HCT116 (cell line): Measurements from ENCODE around the gene NAALADL2. TPM values are rescaled to one million over a fixed set of nuclear protein-coding genes. Genes with fewer than 3 reads are reported as not detected.
A peak's percentile ranks its signal among the peaks of the same experiment; 100 is the strongest.

Source experiments
- ATAC-seq: fragments of 200-7000 bp; cut with Tn5 transposase; 2 replicates; pipeline ENCODE4 v1.9.1; 2020; ENCODE audit warnings: mild to moderate bottlenecking, moderate library complexity
- BruUV-seq: library from RNA; stranded (reverse); fragments of 400-500 nt; replicated peaks from 2 replicates; lab custom pipeline; 2021; lab: Mats Ljungman, UMichigan
- CTCF ChIA-PET: fragments of 300-600 bp; sonication (Branson Sonifier 250); formaldehyde crosslinking; loops from one replicate; lab custom pipeline; 2021; ENCODE audit warnings: antibody characterized with exemption; lab: Charles Lee
- POLR2A ChIA-PET: fragments of 300-600, 350-600 bp; sonication (Branson Sonifier 250); formaldehyde crosslinking; loops from one replicate; lab custom pipeline; 2021; ENCODE audit warnings: antibody characterized with exemption; lab: Charles Lee
- RAD21 ChIA-PET, 2 experiments: fragments of 300-600 bp; sonication (Branson Sonifier 250); formaldehyde crosslinking; loops; one replicate each; lab custom pipeline; 2023; ENCODE audit warnings: low total read pairs in 2 of 2; ENCODE audit not compliant: uncharacterized antibody in 2 of 2, unreplicated experiment in 2 of 2, low non-redundant PET in 1 of 2; lab: Charles Lee
- DNase-seq: peaks from one replicate; pipeline ENCODE4 v3.0.0-alpha.2; 2010; ENCODE audit warnings: low read depth, low spot score
- H2AFZ ChIP-seq: fragments of 200-600 bp; shearing (Covaris generic), sonication (generic); 2 replicates; pipeline ENCODE4 v1.6.1; 2017; ENCODE audit warnings: low read depth, mixed run types, mixed read lengths, antibody characterized with exemption, low read length; ENCODE audit not compliant: poor library complexity, severe bottlenecking
- H3K27ac ChIP-seq: 2 replicates; pipeline ENCODE4 v1.5.1; 2012; ENCODE audit warnings: low read depth, low read length
- H3K27me3 ChIP-seq: fragments of 200-600 bp; sonication (generic); 2 replicates; pipeline ENCODE4 v1.6.1; 2016; ENCODE audit warnings: mixed run types, low read length, mixed read lengths; ENCODE audit not compliant: insufficient read depth
- H3K36me3 ChIP-seq, 2 experiments: fragments of 200-500 bp in 1 of 2; fragments of 200-600 bp in 1 of 2; sonication (Bioruptor generic) in 1 of 2; sonication (generic) in 1 of 2; 2 replicates each; pipeline versions ENCODE4 v1.5.1 to v1.6.1; 2014 to 2016; ENCODE audit warnings: low read length in 2 of 2, inconsistent platforms in 1 of 2, mixed read lengths in 1 of 2, mixed run types in 1 of 2; ENCODE audit not compliant: insufficient read depth in 2 of 2, control insufficient read depth in 1 of 2
- H3K4me1 ChIP-seq, 2 experiments: fragments of 200-600 bp in 1 of 2; sonication (generic) in 1 of 2; 2 replicates each; pipeline versions ENCODE4 v1.5.1 to v1.6.1; 2012 to 2017; ENCODE audit warnings: low read length in 2 of 2, inconsistent platforms in 1 of 2, mild to moderate bottlenecking in 1 of 2, mixed read lengths in 1 of 2, mixed run types in 1 of 2, moderate library complexity in 1 of 2; ENCODE audit not compliant: insufficient read depth in 2 of 2, control insufficient read depth in 1 of 2
- H3K4me2 ChIP-seq: fragments of 200-600 bp; sonication (generic); 2 replicates; pipeline ENCODE4 v1.6.1; 2017; ENCODE audit warnings: mixed run types, low read length, mixed read lengths
- H3K4me3 ChIP-seq, 2 experiments: fragments of 200-600 bp in 1 of 2; sonication (generic) in 1 of 2; replicated peaks in 1 of 2; 2 replicates each; pipeline ENCODE4 v1.5.1; 2011 to 2016; ENCODE audit warnings: low read length in 2 of 2, control low read depth in 1 of 2, low read depth in 1 of 2, mild to moderate bottlenecking in 1 of 2, mixed read lengths in 1 of 2, mixed run types in 1 of 2
- H3K79me2 ChIP-seq: fragments of 200-600 bp; sonication (generic); 2 replicates; pipeline ENCODE4 v1.6.1; 2017; ENCODE audit warnings: mild to moderate bottlenecking, mixed run types, low read length, moderate library complexity, mixed read lengths; ENCODE audit not compliant: insufficient read depth
- H3K9ac ChIP-seq: fragments of 200-600 bp; sonication (generic); 2 replicates; pipeline ENCODE4 v1.6.1; 2016; ENCODE audit warnings: low read length, mixed read lengths
- H3K9me2 ChIP-seq: fragments of 200-600 bp; sonication (generic), shearing (Covaris generic); 2 replicates; pipeline ENCODE4 v1.6.1; 2017; ENCODE audit warnings: mixed run types, mild to moderate bottlenecking, moderate library complexity; ENCODE audit not compliant: insufficient read depth
- H3K9me3 ChIP-seq, 2 experiments: fragments of 200-500 bp in 1 of 2; fragments of 200-600 bp in 1 of 2; sonication (Bioruptor generic) in 1 of 2; sonication (generic) in 1 of 2; 2 replicates each; pipeline ENCODE4 v1.6.1; 2014 to 2017; ENCODE audit warnings: low read length in 2 of 2, mixed read lengths in 2 of 2, inconsistent platforms in 1 of 2, low read depth in 1 of 2, mild to moderate bottlenecking in 1 of 2, mixed run types in 1 of 2, moderate library complexity in 1 of 2; ENCODE audit not compliant: control insufficient read depth in 1 of 2, insufficient read depth in 1 of 2
- H4K20me1 ChIP-seq: fragments of 200-600 bp; sonication (generic), shearing (Covaris generic); 2 replicates; pipeline ENCODE4 v1.6.1; 2017; ENCODE audit warnings: mixed run types, mild to moderate bottlenecking, moderate library complexity; ENCODE audit not compliant: insufficient read depth
- CEBPB ChIP-seq: IDR thresholded peaks from 2 replicates; pipeline ENCODE4 v1.6.1; 2012; ENCODE audit warnings: low read depth
- EZH2phosphoT487 ChIP-seq: fragments of 200-600 bp; IDR thresholded peaks from 2 replicates; pipeline ENCODE4 v1.6.1; 2018; ENCODE audit warnings: antibody characterized with exemption, borderline replicate concordance
- FOSL1 ChIP-seq: IDR thresholded peaks from 2 replicates; pipeline ENCODE4 v1.6.1; 2012; ENCODE audit warnings: low read depth
- POLR2A ChIP-seq: IDR thresholded peaks from 2 replicates; pipeline ENCODE4 v1.7.0; 2011; ENCODE audit warnings: borderline replicate concordance; ENCODE audit not compliant: insufficient read depth, insufficient read length; ENCODE audit errors: extremely low read depth
- POLR2AphosphoS5 ChIP-seq: IDR thresholded peaks from 2 replicates; pipeline ENCODE4 v1.6.1; 2011; ENCODE audit warnings: mild to moderate bottlenecking, low read depth, low read length, moderate library complexity
- RAD21 ChIP-seq: IDR thresholded peaks from 2 replicates; pipeline ENCODE4 v1.6.1; 2012; ENCODE audit warnings: low read depth, mild to moderate bottlenecking
- SIN3A ChIP-seq: IDR thresholded peaks from 2 replicates; pipeline ENCODE4 v1.6.1; 2012; ENCODE audit warnings: low read depth
- SP1 ChIP-seq: IDR thresholded peaks from 2 replicates; pipeline ENCODE4 v1.6.1; 2012; ENCODE audit warnings: low read depth
- TCF7L2 ChIP-seq: IDR thresholded peaks from 2 replicates; pipeline ENCODE4 v1.7.0; 2011; ENCODE audit warnings: borderline replicate concordance, inconsistent platforms; ENCODE audit not compliant: insufficient read depth, insufficient read length; ENCODE audit errors: extremely low read depth
- YY1 ChIP-seq: IDR thresholded peaks from 2 replicates; pipeline ENCODE4 v1.6.1; 2011; ENCODE audit warnings: low read length, low read depth, moderate library complexity, mild to moderate bottlenecking; ENCODE audit not compliant: insufficient replicate concordance; ENCODE audit errors: extremely low read depth
- ZNF274 ChIP-seq: fragments of 200-500 bp; sonication (Bioruptor generic); IDR thresholded peaks from 2 replicates; pipeline ENCODE4 v1.6.1; 2014; ENCODE audit warnings: mild to moderate bottlenecking, low read depth, low read length, inconsistent platforms
- intact Hi-C: fragments of 100-400 bp; cut with micrococcal nuclease; formaldehyde crosslinking; loops from 2 replicates; pipeline ENCODE4 v1.10.0; 2022
- total RNA-seq: library from RNA; stranded (reverse); gene quantifications from one replicate; pipeline ENCODE4 v1.2.1, GENCODE V29; 2021; ENCODE audit not compliant: unreplicated experiment
- TF ChIP-seq, protein P1 (sequence below): IDR thresholded peaks from 2 replicates; pipeline ENCODE4 v1.6.1; 2012
- TF ChIP-seq, protein P2 (sequence below): IDR thresholded peaks from 2 replicates; pipeline ENCODE4 v1.6.1; 2012; ENCODE audit warnings: low read depth
- TF ChIP-seq, protein P3 (sequence below), 3 experiments: fragments of 200-600 bp in 1 of 3; sonication (generic) in 1 of 3; IDR thresholded peaks in 2 of 3; conservative IDR thresholded peaks in 1 of 3; 2 replicates each; pipeline ENCODE4 v1.5.1; 2012 to 2017; ENCODE audit warnings: low read depth in 2 of 3, low read length in 2 of 3, antibody characterized with exemption in 1 of 3, borderline replicate concordance in 1 of 3, control low read depth in 1 of 3, mild to moderate bottlenecking in 1 of 3, mixed read lengths in 1 of 3, mixed run types in 1 of 3, moderate library complexity in 1 of 3; ENCODE audit not compliant: insufficient read depth in 1 of 3

The NAALADL2 gene
- total RNA-seq, 1 experiment from 2014 or later, result 2.9 TPM

DNA sequence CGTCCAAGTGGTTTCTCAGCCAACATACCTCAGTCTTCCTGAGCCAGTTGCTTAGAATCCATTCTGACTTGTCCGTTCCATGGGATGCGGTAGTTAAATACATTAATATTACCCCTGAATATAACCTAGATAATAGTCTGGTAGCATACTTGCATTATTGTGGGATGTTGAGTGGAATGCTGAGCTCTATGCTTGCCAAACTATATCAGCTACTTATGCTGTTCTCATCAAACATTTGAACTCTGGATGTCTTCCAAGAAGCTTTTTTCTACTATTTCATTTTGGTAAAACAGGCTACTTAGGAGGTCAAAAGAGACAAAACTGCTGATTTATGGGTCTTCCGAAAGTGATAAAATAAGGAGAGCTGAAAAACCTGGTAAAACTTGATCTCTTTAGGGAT, 429.5 kb downstream of the NAALADL2 start:
- H3K9ac ChIP-seq, result no peak overlapping the region
- POLR2A ChIA-PET, result no interaction called here
- no peaks in the 10 kb centered on the region for H3K9me3 ChIP-seq
- no peaks in the 10 kb centered on the region for H3K36me3 ChIP-seq
- ATAC-seq, result no peak
- TF ChIP-seq ZNF274, result no peak
- TF ChIP-seq, protein P1, sequence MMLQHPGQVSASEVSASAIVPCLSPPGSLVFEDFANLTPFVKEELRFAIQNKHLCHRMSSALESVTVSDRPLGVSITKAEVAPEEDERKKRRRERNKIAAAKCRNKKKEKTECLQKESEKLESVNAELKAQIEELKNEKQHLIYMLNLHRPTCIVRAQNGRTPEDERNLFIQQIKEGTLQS, result no peak
- TF ChIP-seq YY1, result no peak
- TF ChIP-seq, protein P2, sequence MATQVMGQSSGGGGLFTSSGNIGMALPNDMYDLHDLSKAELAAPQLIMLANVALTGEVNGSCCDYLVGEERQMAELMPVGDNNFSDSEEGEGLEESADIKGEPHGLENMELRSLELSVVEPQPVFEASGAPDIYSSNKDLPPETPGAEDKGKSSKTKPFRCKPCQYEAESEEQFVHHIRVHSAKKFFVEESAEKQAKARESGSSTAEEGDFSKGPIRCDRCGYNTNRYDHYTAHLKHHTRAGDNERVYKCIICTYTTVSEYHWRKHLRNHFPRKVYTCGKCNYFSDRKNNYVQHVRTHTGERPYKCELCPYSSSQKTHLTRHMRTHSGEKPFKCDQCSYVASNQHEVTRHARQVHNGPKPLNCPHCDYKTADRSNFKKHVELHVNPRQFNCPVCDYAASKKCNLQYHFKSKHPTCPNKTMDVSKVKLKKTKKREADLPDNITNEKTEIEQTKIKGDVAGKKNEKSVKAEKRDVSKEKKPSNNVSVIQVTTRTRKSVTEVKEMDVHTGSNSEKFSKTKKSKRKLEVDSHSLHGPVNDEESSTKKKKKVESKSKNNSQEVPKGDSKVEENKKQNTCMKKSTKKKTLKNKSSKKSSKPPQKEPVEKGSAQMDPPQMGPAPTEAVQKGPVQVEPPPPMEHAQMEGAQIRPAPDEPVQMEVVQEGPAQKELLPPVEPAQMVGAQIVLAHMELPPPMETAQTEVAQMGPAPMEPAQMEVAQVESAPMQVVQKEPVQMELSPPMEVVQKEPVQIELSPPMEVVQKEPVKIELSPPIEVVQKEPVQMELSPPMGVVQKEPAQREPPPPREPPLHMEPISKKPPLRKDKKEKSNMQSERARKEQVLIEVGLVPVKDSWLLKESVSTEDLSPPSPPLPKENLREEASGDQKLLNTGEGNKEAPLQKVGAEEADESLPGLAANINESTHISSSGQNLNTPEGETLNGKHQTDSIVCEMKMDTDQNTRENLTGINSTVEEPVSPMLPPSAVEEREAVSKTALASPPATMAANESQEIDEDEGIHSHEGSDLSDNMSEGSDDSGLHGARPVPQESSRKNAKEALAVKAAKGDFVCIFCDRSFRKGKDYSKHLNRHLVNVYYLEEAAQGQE, result no peak
- TF ChIP-seq, protein P3, sequence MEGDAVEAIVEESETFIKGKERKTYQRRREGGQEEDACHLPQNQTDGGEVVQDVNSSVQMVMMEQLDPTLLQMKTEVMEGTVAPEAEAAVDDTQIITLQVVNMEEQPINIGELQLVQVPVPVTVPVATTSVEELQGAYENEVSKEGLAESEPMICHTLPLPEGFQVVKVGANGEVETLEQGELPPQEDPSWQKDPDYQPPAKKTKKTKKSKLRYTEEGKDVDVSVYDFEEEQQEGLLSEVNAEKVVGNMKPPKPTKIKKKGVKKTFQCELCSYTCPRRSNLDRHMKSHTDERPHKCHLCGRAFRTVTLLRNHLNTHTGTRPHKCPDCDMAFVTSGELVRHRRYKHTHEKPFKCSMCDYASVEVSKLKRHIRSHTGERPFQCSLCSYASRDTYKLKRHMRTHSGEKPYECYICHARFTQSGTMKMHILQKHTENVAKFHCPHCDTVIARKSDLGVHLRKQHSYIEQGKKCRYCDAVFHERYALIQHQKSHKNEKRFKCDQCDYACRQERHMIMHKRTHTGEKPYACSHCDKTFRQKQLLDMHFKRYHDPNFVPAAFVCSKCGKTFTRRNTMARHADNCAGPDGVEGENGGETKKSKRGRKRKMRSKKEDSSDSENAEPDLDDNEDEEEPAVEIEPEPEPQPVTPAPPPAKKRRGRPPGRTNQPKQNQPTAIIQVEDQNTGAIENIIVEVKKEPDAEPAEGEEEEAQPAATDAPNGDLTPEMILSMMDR (IDR thresholded peaks at IDR 0.05 in 2 of 3, conservative IDR thresholded peaks at IDR 0.05 in 1 of 3; ENCODE audit: borderline replicate concordance in 1 of 3, insufficient read depth in 1 of 3, low read depth in 2 of 3, low read length in 2 of 3), result no peak
- TF ChIP-seq SP1, result no peak
- TF ChIP-seq POLR2AphosphoS5, result no peak
- no peak for TF ChIP-seq POLR2A
- no peak for TF ChIP-seq FOSL1
- no peak for TF ChIP-seq TCF7L2
- TF ChIP-seq EZH2phosphoT487, result no peak
- no peak for TF ChIP-seq SIN3A
- no peak for TF ChIP-seq CEBPB
- no peak for TF ChIP-seq RAD21
- no peaks in the 10 kb centered on the region for H3K79me2 ChIP-seq
- no TSS peak for BruUV-seq
- peak overlapping the region; percentile 74 for H2AFZ ChIP-seq
- CTCF ChIA-PET, result no interaction called here
- RAD21 ChIA-PET, result no interaction called here
- no peaks in the 10 kb centered on the region for H3K4me1 ChIP-seq
- H3K27me3 ChIP-seq, result no peaks in the 10 kb centered on the region
- H4K20me1 ChIP-seq, result no peaks in the 10 kb centered on the region
- H3K9me2 ChIP-seq, result no peaks in the 10 kb centered on the region
- H3K27ac ChIP-seq, result no peak overlapping the region
- intact Hi-C loops, result no loop called here
- H3K4me3 ChIP-seq, result no peak overlapping the region
- DNase-seq, result no peak
- no peak overlapping the region for H3K4me2 ChIP-seq
